PC-9 (cell line): ENCODE measurements around the gene CCR5. TPM values are rescaled to one million over a fixed set of nuclear protein-coding genes. Genes with fewer than 3 reads are reported as not detected.

Experiments
- Bru-seq: library from RNA; stranded (reverse); fragments of 400-500 nt; gene quantifications from one replicate; lab custom pipeline; 2021; lab: Mats Ljungman, UMichigan
- BruChase-seq, 2 experiments: library from RNA; stranded (reverse); fragments of 400-500 nt; gene quantifications; one replicate each; lab custom pipeline; 2021; lab: Mats Ljungman, UMichigan
- BruUV-seq: library from RNA; stranded (reverse); fragments of 400-500 nt; replicated peaks from 2 replicates; lab custom pipeline; 2021; lab: Mats Ljungman, UMichigan
- CTCF ChIA-PET: fragments of 300-600 bp; sonication (Branson Sonifier 250); formaldehyde crosslinking; loops from one replicate; lab custom pipeline; 2022; ENCODE audit warnings: antibody characterized with exemption; lab: Charles Lee
- POLR2A ChIA-PET: fragments of 300-600 bp; sonication (Branson Sonifier 250); formaldehyde crosslinking; loops from one replicate; lab custom pipeline; 2022; ENCODE audit warnings: antibody characterized with exemption; ENCODE audit not compliant: unreplicated experiment; lab: Charles Lee
- DNase-seq, 2 experiments: peaks; one replicate each; pipeline versions ENCODE4 v3.0.0 to v3.0.0-alpha.2; 2015 to 2022; ENCODE audit warnings: mixed read lengths in 1 of 2
- H2AFZ ChIP-seq: fragments of 200-600 bp; sonication (generic); 2 replicates; pipeline ENCODE4 v1.8.1; 2017; ENCODE audit warnings: antibody characterized with exemption
- H3F3A ChIP-seq: fragments of 200-600 bp; sonication (generic); 2 replicates; pipeline ENCODE4 v1.8.1; 2017; ENCODE audit warnings: antibody characterized with exemption, mild to moderate bottlenecking, low read depth; ENCODE audit not compliant: insufficient read depth
- H3K27ac ChIP-seq: fragments of 200-600 bp; sonication (generic); 2 replicates; pipeline ENCODE4 v1.6.1; 2016; ENCODE audit warnings: mixed run types
- H3K27me3 ChIP-seq: fragments of 200-600 bp; sonication (generic); 2 replicates; pipeline ENCODE4 v1.6.1; 2016; ENCODE audit warnings: low read depth, mixed run types; ENCODE audit not compliant: insufficient read depth
- H3K36me3 ChIP-seq: fragments of 200-600 bp; sonication (generic); 2 replicates; pipeline ENCODE4 v1.6.1; 2016; ENCODE audit warnings: low read depth, mixed run types
- H3K4me1 ChIP-seq: fragments of 200-600 bp; sonication (generic); replicated peaks from 2 replicates; pipeline ENCODE4 v1.6.1; 2016; ENCODE audit warnings: mixed run types; ENCODE audit not compliant: insufficient read depth
- H3K4me2 ChIP-seq: fragments of 200-600 bp; sonication (generic); 2 replicates; pipeline ENCODE4 v1.6.1; 2017; ENCODE audit warnings: mixed run types
- H3K4me3 ChIP-seq: fragments of 200-600 bp; sonication (generic); 2 replicates; pipeline ENCODE4 v1.6.1; 2016; ENCODE audit warnings: mixed run types
- H3K79me2 ChIP-seq: fragments of 200-600 bp; sonication (generic); 2 replicates; pipeline ENCODE4 v1.6.1; 2017; ENCODE audit warnings: low read depth, mixed run types
- H3K9me2 ChIP-seq: fragments of 200-600 bp; sonication (generic); 2 replicates; pipeline ENCODE4 v1.8.1; 2017; ENCODE audit warnings: mild to moderate bottlenecking; ENCODE audit not compliant: insufficient read depth
- H3K9me3 ChIP-seq: fragments of 200-600 bp; sonication (generic); 2 replicates; pipeline ENCODE4 v1.8.1; 2016; ENCODE audit warnings: low read depth; ENCODE audit not compliant: insufficient read depth
- H4K20me1 ChIP-seq: fragments of 200-600 bp; sonication (generic); 2 replicates; pipeline ENCODE4 v1.8.1; 2017; ENCODE audit not compliant: insufficient read depth
- EZH2 ChIP-seq: fragments of 200-600 bp; sonication (generic); IDR thresholded peaks from 2 replicates; pipeline ENCODE4 v1.8.0; 2017; ENCODE audit warnings: antibody characterized with exemption, low read depth
- intact Hi-C: fragments of 100-400 bp; cut with micrococcal nuclease; formaldehyde crosslinking; loops from one replicate; pipeline ENCODE4 v1.10.0; 2022; ENCODE audit not compliant: unreplicated experiment
- long read RNA-seq: library from polyadenylated mRNA; stranded (forward); transcript quantifications from one replicate; pipeline ENCODE4 v2.0.0, GENCODE V29; 2022
- total RNA-seq: library from RNA; stranded (reverse); gene quantifications from 2 replicates; pipeline ENCODE4 v1.2.3, GENCODE V29; 2021
- TF ChIP-seq, protein P1 (sequence below): fragments of 200-600 bp; sonication (generic); conservative IDR thresholded peaks from 2 replicates; pipeline ENCODE4 v1.6.1; 2017; ENCODE audit warnings: mixed run types, antibody characterized with exemption, mild to moderate bottlenecking, moderate library complexity

Gene CCR5
- total RNA-seq (not detected in 2 replicates), Bru-seq, nascent RNA (not detected), BruChase-seq, experiment 1, labeled RNA remaining after a 2-hour chase (not detected), BruChase-seq, experiment 2, labeled RNA remaining after a 6-hour chase (percentile 11 among the genes with signal in this experiment)
- long read RNA-seq: 0 reads

- intact Hi-C loops: loop anchor here (10.0 kb wide), 1 partner anchor 1336 kb away; no protein-coding TSS in a partner anchor
- Histone ChIP-seq H3K4me3 (no peak within 1 kb of the TSS), H3K36me3 (no peaks in the 10 kb centered on the region)
Measured at GRCh38 chr3:46370839-46371518, at the start of gene CCR5. TSS of gene CCR5 (plus strand) at chr3:46370946. CDS start at chr3:46372903, 1,957 bp downstream.

GRCh38 chr3:46321461-46322104, 49.2 kb upstream of the CCR5 start:
- TF ChIP-seq, protein P1, sequence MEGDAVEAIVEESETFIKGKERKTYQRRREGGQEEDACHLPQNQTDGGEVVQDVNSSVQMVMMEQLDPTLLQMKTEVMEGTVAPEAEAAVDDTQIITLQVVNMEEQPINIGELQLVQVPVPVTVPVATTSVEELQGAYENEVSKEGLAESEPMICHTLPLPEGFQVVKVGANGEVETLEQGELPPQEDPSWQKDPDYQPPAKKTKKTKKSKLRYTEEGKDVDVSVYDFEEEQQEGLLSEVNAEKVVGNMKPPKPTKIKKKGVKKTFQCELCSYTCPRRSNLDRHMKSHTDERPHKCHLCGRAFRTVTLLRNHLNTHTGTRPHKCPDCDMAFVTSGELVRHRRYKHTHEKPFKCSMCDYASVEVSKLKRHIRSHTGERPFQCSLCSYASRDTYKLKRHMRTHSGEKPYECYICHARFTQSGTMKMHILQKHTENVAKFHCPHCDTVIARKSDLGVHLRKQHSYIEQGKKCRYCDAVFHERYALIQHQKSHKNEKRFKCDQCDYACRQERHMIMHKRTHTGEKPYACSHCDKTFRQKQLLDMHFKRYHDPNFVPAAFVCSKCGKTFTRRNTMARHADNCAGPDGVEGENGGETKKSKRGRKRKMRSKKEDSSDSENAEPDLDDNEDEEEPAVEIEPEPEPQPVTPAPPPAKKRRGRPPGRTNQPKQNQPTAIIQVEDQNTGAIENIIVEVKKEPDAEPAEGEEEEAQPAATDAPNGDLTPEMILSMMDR: no peak
- TF ChIP-seq EZH2: no peak
- no peak overlapping the region for H3K4me3 ChIP-seq
- H3K27me3 ChIP-seq: no peaks in the 10 kb centered on the region
- ChIA-PET CTCF (no interaction called here), POLR2A (interaction anchor here (0.6 kb wide), 1 partner anchor 30 kb away, joined by 5 read pairs; no protein-coding TSS in a partner anchor)
- no peak for DNase-seq
- H3K4me2 ChIP-seq: no peak overlapping the region
- H3K9me3 ChIP-seq: no peaks in the 10 kb centered on the region; the same call in 1 of the 2 replicates
- H4K20me1 ChIP-seq: no peaks in the 10 kb centered on the region
- H3K36me3 ChIP-seq: no peaks in the 10 kb centered on the region
- intact Hi-C loops: no loop called here
- no peaks in the 10 kb centered on the region for H3K9me2 ChIP-seq
- no TSS peak for BruUV-seq
- no peaks in the 10 kb centered on the region for H3K79me2 ChIP-seq
- H3F3A ChIP-seq: no peaks in the 10 kb centered on the region
- no peaks in the 10 kb centered on the region for H3K4me1 ChIP-seq
- H3K27ac ChIP-seq: no peak overlapping the region
- H2AFZ ChIP-seq: no peak overlapping the region

More at GRCh38 chr3:46370839-46371518, at the start of gene CCR5:
- Histone ChIP-seq H4K20me1 (no peaks in the 10 kb centered on the region), H3K4me1 (peaks cover 19% of the 10 kb centered on the region), H3K9me2 (no peaks in the 10 kb centered on the region), H3K9me3 (no peaks in the 10 kb centered on the region), H3K4me2 (no peak within 1 kb of the TSS), H3K27ac (no peak within 1 kb of the TSS), H3F3A (0 out of 2 replicates have a peak, but pooled peaks cover 4% of the 10 kb centered on the region), H3K27me3 (no peaks in the 10 kb centered on the region), H2AFZ (no peak within 1 kb of the TSS), H3K79me2 (no peaks in the 10 kb centered on the region)
- DNase-seq: no peak
- no TSS peak for BruUV-seq
- ChIA-PET POLR2A (interaction anchor here (0.7 to 0.8 kb wide), 2 partner anchors 282 to 443 kb away, joined by 3 read pairs; no protein-coding TSS in a partner anchor), CTCF (interaction anchor here (0.6 to 1.2 kb wide), 2 partner anchors 156 to 164 kb away, joined by 3 to 4 read pairs; no protein-coding TSS in a partner anchor)
- no peak for TF ChIP-seq EZH2
- TF ChIP-seq, protein P1: no peak

GRCh38 chr3:46324036-46324435, 46.7 kb upstream of the CCR5 start:
- no peak for DNase-seq
- Histone ChIP-seq H4K20me1 (no peaks in the 10 kb centered on the region), H3K4me3 (no peak overlapping the region), H3K4me1 (no peaks in the 10 kb centered on the region), H3F3A (no peaks in the 10 kb centered on the region), H3K79me2 (no peaks in the 10 kb centered on the region), H3K9me3 (no peaks in the 10 kb centered on the region; the same call in 1 of the 2 replicates), H3K27me3 (no peaks in the 10 kb centered on the region), H2AFZ (no peak overlapping the region), H3K9me2 (no peaks in the 10 kb centered on the region), H3K4me2 (no peak overlapping the region), H3K27ac (no peak overlapping the region), H3K36me3 (no peaks in the 10 kb centered on the region)
- intact Hi-C loops: no loop called here
- CTCF ChIA-PET: interaction anchor here (0.5 kb wide), 1 partner anchor 1016 kb away, joined by 3 read pairs; no protein-coding TSS in a partner anchor
- no TSS peak for BruUV-seq
- no peak for TF ChIP-seq EZH2
- TF ChIP-seq, protein P1: no peak
- POLR2A ChIA-PET: no interaction called here
